Putamen (tissue), 1 donor: ENCODE measurements around the gene TJP1.
"Not testable (repeated sequence)": the region's sequence is repeated elsewhere in the genome, so short reads cannot be mapped to it uniquely, and the experiment has no call there.

Experiments used
- DNase-seq: peaks from one replicate; pipeline ENCODE4 v3.0.0-alpha.2; 2016; ENCODE audit warnings: low spot score

The TJP1 gene

GRCh38 chr15:29799859-29800258 is 22.4 kb downstream of the TJP1 start:
- no peak for DNase-seq

DNA sequence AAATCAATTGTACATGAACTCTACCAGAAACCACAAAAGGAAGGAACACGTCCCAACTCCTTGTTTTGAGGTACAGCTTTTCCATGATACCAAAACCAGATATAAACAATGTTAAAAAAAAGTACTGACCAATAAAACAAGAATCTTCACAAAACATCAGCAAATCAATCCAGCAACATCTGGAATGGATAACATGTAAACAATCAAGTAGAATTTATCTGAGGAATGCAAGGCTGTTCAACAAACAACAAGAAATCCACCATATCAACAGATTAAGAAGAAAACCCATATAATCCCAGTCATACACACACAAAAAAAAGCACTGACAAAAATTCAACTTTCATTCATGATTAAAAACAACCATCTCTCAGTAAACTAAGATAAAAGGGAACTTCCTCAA is 26.7 kb downstream of the TJP1 start:
- DNase-seq, result no peak

DNA sequence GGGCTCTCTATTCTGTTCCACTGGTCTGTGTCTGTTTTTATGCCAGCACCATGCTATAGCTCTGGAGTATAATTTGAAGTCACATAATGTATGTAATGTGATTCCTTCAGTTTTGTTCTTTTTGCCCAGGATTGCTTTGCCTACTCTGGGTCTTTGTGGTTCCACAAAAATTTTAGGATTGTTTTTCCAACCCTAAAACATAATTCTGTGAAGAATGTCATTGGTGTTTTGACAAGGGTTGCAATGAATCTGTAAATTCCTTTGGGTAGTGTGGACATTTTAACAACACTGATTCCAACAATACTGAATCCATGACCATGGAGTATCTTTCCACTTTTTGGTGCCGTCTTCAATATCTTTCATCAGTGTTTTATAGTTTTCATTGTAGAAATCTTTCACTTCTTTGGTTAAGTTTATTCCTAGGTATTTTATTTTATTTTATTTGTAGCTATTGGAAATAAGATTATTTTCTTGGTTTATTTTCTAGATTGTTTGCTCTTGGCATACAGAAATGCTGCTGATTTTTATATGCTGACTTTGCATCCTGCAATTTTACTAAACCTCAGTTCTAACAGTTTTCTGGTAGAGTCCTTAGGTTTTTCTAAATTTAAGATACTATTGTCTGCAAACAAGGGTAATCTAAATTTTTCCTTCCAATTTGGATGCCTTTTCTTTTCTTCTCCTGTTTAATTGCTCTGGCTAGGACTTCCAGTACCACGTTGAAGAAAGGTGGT is 29.7 kb downstream of the TJP1 start:
- DNase-seq, result no peak

GRCh38 chr15:29790607-29791006 is 31.7 kb downstream of the TJP1 start:
- no peak for DNase-seq

- DNase-seq, result no peak
These were observed 32.4 kb downstream of the TJP1 start for GRCh38 chr15:29789871-29790270.

DNA sequence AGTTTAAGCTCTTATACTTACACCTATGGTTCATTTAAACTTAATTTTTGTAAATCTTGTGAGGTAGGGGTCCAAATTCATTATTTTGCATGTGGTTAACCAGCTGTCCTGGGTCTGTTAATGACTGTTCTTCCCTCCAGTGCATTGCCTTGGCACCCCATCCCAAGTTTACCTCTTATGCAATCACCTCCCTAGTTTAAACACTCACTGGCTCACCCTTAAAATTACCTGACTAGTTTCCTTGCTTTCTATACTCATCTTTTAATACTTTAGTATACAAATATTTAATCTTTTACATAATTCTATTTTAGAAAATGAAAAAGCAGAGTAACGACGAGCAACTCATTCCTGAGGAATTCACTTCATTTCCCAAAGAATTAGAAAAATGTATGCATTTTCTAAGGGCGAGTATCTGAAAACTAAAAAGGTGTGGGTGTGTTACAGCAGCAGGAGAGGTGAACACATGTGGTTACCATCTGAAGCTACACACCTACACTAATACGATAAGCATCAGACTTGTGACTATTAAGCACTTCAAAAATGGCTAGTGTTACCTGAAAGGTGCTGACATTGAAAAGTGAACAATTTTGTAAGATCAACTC is 33.7 kb downstream of the TJP1 start:
- peak; percentile 47 for DNase-seq

DNA sequence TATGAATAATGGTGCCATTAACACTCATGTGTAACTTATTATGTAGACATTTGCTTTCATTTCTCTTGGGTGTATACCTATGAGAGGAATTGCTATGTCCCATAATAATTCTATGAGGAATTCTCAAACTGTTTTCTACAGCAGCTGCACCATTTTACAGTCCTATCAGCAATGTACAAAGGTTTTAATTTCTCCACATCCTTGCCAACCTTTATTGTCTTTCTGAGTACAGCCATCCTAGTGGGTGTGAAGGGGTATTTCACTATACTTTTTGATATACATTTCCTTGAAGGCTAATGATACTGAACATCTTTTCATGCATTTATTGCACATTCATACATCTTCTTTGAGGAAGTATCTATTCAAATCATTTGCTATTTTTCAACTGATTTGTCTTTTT is 34.5 kb downstream of the TJP1 start:
- DNase-seq, result no peak

DNA sequence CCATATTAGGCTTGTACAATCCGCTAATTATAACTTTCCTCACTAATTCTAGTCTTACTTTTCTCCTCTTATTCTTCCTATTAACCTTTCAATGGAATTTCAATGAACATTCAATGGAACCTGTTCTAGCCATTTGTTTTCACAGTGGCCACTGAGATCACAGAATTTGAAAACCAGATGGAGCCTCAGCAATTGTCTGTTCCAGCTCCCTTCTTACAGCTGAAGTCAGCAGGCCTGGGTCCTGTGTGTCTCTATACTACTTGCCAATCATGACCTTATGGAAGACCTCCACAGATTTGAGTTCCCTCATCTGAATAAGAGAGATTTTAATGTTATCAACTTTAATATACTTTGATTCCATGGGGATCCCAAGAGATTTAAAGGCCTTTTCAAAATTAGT is 36.6 kb downstream of the TJP1 start:
- no peak for DNase-seq

DNA sequence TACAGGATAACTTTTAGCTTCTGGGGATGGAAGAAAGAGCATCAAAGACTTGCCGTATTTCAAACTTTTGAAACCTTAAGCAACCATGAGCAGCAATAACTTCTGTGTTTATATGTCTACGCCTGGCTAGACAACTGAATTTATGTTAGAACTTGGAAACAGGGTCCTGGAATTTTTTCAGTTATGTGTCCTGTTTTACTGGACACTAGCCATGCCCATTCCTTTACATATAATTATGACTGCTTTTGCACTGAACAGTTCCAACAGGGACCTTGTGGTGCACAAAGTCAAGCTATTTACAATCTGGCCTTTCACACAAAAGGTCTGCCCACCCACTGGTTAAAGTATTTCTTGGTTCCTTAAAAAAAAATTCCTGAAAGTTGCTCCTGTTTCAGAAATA is 37.1 kb downstream of the TJP1 start:
- DNase-seq, result no peak

GRCh38 chr15:29784413-29784812 is 37.9 kb downstream of the TJP1 start:
- no peak for DNase-seq

- DNase-seq, result not testable (repeated sequence)
These were observed 39.5 kb downstream of the TJP1 start for GRCh38 chr15:29782816-29783215.

- no peak for DNase-seq
These were observed 43.9 kb downstream of the TJP1 start for GRCh38 chr15:29778382-29778781.

- DNase-seq, result no peak
These were observed 45.4 kb downstream of the TJP1 start for GRCh38 chr15:29776859-29777258.

GRCh38 chr15:29774900-29775299 is 47.4 kb downstream of the TJP1 start:
- DNase-seq, result no peak

DNA sequence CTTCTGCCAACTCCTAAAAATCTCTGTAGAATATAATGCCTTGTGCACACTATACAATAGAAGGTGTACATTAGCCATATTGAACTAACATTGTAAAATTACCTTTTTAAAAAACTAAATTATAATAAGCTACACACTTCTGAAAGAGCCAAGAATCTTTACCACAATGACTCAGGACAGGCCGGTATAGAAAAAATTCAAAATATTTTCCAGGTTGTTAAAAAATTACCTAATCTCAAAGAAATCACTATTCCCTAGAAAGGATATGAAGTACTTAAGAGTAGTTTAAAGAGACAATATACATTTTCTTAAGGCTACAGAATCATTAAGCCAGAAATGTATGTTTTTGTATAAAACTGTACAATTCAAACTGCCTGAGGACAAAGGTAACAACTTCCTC is 48.5 kb downstream of the TJP1 start:
- DNase-seq, result no peak

DNA sequence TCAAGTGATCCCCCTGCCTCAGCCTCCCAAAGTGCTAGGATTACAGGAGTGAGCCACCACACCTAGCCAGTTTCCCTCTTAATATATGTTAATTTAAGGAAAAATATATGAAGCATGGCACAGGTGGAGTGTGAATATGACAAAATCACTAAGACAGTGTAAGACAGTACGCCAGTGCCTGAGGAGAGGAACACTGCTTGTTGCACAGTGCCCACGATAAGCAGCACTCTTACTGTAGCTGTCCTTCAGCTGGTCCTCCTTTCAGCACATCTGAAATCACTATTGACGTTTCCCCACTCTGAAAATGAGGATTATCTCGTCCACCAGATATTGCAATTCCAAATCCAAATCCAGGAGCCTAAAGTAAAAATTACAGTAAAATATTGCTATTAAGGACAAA is 49.3 kb downstream of the TJP1 start:
- DNase-seq, result no peak

DNA sequence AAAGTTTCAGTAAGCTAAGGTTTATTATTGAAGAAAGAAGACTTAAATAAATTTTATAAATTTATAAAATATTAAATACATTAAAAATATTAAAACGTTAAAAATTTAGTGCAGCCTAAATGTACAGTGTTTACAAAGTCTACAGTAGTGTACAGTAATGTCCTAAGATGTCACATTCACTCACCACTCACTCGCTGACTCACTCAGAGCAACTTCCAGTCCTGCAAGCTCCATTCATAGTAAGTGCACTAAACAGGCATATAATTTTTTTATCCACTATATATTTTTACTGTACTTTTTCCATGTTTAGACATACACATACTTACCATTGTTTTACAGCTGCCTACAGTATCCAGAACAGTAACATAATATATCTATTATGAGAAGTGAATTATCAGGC is 51.5 kb downstream of the TJP1 start:
- no peak for DNase-seq

- DNase-seq, result no peak
These were observed 56.3 kb downstream of the TJP1 start for GRCh38 chr15:29765898-29766527.

GRCh38 chr15:29765234-29765841 is 56.9 kb downstream of the TJP1 start:
- DNase-seq, result no peak

DNA sequence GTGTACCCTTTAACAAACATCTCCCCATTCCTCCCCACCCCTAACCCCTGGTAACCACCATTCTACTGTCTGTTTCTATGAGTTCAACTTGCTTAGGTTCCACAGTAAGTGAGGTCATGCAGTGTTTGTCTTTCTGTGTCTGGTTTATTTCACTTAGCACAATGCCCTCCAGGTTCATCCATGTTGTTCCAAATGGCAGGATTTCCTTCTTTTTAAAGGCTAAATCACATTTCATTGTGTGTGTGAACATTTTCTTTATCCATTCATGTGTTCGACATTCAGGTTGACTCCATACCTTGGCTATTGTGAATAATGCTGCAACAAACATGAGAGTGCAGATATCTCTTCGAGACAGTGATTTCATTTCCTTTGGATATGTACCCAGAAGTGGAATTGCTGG is 62.7 kb downstream of the TJP1 start:
- no peak for DNase-seq

DNA sequence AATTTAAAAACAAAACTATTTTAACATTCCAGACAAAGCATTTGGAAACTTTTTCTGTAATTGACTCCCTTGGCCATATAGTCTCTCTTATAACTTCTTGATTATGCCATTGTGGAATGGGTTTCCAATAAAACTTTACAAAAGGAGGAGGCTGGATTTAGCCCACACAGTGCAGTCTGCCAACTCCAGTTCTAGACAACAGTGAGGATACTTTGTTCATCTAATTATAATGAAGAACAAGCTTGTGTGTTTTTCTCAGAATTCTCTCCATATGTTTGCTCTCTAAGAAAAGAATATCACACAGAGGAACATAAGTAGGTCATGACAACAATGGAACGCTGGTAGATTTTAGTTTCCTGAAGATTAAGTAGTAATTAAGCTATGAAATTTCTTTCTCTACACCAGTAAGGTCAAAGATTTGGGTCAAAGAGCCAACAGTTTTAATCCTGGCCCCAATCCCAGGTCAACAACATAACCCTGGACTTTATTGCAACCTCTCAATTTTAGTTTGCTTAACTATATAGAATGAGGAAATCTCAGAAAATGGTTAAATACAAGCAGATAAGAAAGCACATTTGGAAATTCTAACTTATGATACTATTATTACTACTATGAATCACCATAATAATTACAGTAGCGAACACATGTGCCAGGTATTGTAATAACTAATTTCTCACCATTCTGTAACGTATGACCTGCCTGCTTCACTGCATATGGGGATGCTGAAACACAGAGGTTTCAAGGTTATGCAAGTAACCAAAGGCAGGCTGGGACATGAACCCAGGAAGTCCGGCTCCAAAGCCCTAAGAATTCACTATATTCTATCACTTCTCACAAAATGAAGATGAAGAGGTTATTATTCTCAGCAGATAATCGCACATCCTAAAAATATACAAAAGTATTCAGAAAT is 65.7 kb downstream of the TJP1 start:
- no peak for DNase-seq

DNA sequence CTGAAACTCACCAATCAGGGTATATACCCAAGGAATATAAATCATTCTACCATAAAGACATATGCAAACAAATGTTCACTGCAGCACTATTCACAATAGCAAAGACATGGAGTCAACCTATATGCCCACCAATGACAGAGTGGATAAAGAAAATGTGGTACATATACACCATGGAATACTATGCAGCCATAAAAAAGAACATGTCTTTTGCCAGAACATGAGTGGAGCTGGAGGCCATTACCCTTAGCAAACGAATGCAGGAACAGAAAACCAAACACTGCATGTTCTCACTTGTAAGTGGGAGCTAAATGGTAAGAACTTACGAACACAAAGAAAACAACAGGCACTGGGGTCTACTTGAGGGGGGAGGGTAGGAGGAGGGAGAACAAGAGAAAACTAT is 68.3 kb downstream of the TJP1 start:
- not testable (repeated sequence) for DNase-seq
